Measurements from ENCODE around the gene DPYSL5.

- TF ChIP-seq, protein P1, sequence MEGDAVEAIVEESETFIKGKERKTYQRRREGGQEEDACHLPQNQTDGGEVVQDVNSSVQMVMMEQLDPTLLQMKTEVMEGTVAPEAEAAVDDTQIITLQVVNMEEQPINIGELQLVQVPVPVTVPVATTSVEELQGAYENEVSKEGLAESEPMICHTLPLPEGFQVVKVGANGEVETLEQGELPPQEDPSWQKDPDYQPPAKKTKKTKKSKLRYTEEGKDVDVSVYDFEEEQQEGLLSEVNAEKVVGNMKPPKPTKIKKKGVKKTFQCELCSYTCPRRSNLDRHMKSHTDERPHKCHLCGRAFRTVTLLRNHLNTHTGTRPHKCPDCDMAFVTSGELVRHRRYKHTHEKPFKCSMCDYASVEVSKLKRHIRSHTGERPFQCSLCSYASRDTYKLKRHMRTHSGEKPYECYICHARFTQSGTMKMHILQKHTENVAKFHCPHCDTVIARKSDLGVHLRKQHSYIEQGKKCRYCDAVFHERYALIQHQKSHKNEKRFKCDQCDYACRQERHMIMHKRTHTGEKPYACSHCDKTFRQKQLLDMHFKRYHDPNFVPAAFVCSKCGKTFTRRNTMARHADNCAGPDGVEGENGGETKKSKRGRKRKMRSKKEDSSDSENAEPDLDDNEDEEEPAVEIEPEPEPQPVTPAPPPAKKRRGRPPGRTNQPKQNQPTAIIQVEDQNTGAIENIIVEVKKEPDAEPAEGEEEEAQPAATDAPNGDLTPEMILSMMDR (IDR thresholded peaks at IDR 0.05; ENCODE audit: insufficient read depth, low read depth, low read length) = no peak
- no peak for TF ChIP-seq EZH2 (IDR thresholded peaks at IDR 0.05; ENCODE audit: insufficient read depth, low read length)
Observed at GRCh38 chr2:26892922-26893524, 45.1 kb downstream of the DPYSL5 start.

Data from astrocyte (in vitro differentiated cells and primary cell).